ENCODE data around the gene TMEM248.
"Not testable (repeated sequence)": the region's sequence is repeated elsewhere in the genome, so short reads cannot be mapped to it uniquely, and the experiment has no call there.

Gene TMEM248

DNA sequence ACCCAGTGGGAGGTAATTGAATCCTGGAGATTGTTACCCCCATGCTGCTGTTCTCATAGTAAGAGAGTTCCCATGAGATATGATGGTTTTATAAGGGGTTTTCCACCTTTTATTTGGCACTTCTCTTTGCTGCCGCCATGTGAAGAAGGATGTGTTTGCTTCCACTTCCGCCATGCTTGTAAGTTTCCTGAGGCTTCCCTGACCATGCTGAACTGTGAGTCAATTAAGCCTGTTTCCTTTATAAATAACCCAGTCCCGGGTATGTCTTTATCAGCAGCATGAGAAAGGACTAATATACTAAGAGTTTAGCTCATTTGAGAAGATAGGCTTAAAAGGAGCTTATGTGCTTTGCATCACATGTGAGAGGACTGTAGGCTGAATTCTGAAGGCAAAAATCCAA is 29.3 kb downstream of the TMEM248 start:
- no peak for DNase-seq (ENCODE audit: low read depth, low spot score)

DNA sequence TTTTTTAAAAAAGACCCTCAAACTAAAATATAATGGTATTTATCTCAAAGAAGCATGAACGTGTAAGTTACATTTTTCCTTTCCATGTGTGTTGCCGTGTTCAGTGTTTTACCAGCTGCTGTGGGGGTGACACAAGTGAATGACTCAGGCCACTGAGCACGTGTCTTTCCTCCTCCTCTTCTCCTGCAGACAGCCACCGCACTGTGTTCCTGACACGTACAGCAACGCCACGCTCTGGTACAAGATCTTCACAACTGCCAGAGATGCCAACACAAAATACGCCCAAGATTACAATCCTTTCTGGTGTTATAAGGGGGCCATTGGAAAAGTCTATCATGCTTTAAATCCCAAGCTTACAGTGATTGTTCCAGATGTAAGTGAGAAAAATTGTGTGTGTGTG is 29.7 kb downstream of the TMEM248 start:
- no peak for DNase-seq (ENCODE audit: low read depth, low spot score)

DNA sequence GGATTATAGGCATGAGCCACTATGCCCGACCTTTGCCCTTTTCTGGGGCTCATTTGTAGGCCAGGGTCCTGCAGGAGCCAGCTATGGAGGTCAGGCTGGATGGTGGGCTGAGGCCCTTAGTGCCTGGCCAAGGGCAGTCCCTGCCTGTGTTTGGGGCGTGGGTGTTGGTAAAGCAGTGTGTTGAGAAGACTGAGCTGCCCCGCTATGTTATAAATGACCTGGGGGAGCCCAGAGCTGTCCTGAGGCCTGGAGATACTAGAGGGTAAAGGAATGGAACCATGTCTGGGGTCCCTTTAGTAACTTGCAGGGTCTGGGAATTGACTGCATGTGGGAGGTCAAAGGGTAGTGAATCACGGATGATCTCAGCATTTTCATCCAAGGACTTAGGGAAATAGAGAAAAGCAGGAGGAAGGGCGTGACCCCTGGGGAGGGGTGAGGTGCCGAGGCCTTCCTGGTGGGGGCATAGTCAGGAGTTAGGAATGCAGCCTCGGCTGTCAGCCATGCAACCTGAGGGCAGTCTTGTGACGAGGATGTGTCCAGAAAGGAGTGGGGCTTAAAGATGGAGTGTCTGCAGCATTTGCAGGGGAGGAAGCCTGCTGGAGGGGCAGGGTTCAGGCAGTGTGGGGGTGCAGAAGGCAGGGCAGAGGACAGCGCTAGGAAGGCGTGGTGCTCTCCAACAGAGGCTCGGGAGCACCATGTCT is 31.5 kb downstream of the TMEM248 start:
- peak; percentile 83 for DNase-seq (ENCODE audit: low read depth, low spot score)

DNA sequence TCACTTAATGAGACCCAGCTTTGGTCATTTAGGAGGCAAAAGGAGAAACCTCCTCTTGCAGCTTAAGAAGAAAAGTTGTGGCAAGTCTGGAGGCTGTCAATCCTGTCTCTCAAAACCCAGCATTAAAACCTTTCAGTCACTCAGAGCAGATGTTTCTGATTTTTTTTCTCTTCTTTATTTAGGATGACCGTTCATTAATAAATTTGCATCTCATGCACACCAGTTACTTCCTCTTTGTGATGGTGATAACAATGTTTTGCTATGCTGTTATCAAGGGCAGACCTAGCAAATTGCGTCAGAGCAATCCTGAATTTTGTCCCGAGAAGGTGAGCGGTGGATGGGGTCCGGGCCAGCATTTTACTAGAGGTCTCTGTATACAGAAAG is 32.0 kb downstream of the TMEM248 start:
- no peak for DNase-seq (ENCODE audit: low read depth, low spot score)

DNA sequence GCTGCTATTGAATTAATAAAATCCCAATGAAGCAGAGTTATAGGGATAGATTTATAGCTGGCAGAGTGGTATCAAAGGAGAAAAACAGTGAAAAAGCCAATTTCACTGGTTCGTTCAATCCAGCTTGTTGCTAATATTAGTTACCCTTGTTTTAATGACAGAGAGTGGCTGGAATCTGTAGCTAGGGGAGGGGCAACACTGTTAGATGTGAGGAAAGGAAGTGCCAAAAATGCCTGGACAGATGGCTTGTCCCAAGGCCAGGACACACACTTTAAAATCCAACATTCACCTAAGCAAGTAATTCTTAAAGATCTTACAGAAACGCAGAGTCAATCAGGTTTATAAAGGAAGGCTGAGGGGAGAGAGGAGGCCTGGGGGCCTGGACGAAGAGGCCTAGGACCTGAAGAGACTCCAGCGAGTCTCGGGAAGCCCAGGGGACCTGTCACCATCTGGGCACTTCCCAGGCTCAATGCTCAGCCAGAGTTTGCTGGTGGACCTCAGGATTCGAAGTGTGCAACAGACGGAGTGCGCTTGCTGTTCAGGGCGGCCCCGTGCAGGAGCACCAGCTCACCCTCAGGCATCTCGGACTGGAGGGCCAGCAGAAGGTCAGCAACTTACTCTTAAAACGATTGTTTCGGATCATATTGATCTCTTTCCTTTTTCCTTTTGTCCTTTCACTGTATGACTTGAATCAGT is 36.7 kb downstream of the TMEM248 start:
- no peak for DNase-seq (ENCODE audit: low read depth, low spot score)

DNA sequence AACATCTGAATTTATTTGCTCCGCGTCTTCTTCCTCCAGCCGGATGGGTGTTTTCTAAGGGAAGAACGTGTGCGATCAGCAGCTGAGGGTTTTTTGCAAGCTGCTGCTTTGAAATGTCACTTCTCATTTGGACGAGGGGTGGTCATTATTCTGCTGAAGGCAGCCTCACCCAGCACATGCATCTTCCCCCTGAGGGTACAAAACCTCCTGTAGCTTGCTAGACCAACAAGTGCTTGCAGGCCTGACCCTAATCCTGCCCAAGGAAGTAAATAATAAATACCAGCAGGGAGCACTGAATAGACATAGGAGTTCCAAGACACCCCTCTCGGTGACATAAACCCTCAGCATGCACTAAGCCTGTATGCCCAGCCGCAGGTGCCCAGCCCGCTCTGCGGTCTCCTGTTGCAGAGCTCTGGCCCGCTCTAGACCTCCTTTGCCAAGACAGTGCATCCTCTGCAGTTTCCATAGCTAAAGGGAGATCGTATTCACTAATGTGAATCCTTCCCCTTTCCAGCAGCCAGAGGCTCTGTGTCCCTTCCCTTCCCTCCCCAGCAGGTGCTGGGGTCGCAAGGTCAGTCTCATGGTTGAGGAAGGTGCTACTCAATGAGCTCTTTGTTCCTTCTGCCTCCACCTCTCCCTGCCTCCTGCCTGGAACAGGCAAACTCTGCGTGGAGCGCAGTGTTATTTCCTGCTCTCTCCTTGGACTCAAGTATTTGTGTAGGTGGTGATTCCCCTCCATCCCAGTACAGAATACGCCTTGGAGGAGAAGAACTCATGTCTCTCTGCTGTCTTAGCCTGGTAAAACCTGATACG is 37.7 kb downstream of the TMEM248 start:
- DNase-seq (ENCODE audit: low read depth, low spot score), result no peak

DNA sequence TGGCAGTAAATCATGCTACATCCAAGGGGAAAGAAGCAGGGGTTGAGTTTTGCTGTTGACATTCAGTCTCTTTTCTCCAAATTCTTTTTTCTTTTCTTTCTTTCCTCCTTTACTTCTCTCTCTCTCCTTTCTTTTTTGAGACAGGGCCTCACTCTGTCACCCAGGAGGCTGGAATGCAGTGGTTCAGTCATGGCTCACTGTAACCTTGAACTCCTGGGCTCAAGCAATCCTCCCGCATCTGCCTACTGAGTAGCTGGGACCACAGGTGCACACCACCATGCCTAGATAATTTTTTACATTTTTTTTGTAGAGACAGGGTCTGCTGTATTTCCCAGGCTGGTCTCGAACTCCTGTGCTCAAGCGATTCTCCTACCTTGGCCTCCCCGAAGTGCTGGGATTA is 39.2 kb downstream of the TMEM248 start:
- DNase-seq (ENCODE audit: low read depth, low spot score), result no peak

DNA sequence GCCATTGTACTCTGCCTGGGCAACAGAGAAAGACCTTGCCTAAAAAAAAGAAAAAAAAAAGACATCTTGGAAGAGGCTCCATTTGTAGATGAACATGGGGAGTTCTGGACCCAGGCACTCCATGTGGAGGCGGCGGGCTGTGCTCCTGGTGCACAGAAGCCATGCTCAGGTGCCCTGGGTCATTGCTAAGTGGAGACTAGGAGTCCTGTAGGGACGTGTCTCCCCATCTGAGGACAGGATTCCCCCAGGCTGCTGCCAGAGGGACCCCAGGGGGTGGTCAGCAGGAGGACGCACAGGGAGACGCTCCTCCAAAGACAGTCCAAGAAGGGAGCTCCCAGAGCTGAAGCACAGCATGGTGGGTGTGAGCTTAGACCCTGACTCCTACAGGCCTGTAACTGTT is 40.1 kb downstream of the TMEM248 start:
- no peak for DNase-seq (ENCODE audit: low read depth, low spot score)

DNA sequence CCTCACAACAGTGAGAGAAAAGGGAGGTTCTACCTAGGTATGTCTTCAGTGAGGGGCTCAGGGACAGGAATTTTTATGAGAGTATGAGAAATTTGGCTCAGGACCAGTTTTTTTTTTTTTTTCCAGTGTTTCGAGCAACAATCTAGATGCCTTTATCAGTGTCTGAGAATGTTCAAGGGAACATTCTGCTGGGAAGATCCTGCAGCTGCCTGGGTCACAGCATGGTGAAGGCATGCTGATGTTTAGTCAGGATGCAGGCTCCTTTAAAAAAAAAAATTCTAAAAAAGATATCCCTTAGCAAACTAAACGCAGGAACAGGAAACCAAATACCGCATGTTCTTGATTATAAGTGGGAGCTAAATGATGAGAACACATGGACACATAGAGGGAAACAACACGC is 43.4 kb downstream of the TMEM248 start:
- DNase-seq (ENCODE audit: low read depth, low spot score), result no peak

DNA sequence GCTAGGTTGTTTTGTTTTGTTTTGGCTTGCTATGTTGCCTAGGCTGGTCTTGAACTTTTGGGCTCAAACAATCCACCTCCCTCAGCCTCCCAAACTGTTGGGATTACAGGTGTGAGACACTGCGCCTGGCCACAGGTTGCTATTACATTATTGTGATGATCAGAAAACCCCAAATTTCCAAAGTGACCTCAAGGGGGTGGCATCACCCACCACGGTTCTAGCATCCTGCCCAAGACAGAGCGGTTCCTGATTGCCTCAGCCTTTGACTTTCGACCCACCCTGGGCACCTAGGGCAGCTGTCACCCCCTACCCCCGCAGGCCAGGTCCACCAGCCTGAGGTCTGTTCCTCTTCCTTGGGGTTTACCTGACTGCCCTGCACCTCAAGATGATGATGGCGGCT is 46.0 kb downstream of the TMEM248 start:
- DNase-seq (ENCODE audit: low read depth, low spot score), result no peak

DNA sequence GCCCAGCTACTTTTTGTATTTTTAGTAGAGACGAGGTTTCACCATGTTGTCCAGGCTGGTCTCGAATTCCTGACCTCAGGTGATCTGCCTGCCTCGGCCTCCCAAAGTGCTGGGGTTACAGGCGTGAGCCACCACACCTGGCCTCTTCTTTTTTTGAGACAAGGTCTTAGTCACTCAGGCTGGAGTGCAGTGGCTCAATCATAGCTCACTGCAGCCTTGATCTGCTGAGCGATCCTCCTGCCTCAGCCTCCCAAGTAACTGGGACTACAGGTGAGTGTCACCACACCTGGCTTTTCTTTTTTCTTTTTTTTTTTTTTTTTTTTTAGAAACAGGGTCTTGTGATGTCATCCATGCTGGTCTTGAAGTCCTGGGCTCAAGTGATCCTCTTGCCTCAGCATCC is 48.0 kb downstream of the TMEM248 start:
- not testable (repeated sequence) for DNase-seq (ENCODE audit: low read depth, low spot score)

DNA sequence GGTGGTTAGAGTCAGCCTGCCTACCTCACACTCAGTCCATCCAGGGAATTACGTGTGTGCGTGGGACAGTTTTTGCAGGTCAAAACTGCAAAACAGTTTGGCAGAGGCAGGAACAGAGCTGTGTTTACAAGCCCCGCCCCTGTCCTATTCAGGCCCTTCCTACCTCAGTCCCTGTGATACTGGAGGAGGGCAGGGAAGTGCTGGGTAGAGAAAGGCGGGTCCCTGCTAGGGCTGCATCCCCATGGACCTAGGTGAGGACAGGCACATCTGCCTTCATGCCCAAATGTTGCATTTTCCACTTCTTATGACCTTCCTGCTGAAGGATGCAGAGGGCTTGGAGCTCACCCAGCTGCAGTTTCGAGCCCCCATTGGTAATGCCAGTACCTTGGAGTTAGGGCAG is 49.3 kb downstream of the TMEM248 start:
- DNase-seq (ENCODE audit: low read depth, low spot score), result no peak

DNA sequence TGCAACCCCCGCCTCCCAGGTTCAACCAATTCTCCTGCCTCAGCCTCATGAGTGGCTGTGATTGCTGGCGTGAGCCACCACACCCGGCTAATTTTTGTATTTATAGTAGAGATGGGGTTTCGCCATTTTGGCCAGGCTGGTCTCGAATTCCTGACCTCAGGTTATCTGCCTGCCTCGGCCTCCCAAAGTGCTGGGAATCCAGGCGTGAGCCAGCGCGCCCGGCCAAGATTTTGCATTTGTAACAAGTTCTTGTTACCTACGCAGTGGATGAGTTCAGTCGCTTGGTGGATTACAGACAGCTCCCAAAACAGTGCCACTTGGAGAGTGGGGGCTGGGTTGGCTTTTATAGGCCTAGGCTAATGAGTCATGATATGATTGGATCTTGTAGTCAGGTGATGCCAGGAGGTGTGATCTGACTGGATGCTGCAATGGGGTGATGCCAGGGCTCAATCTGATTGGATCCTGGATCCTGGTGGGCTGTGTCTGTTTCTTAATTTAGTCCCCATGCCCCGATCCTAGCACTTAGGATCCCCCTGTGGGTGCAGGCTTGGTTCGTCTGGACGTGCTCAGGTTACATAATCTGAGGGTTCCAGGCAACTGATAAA is 54.1 kb downstream of the TMEM248 start:
- DNase-seq (ENCODE audit: low read depth, low spot score), result peak; percentile 47

DNA sequence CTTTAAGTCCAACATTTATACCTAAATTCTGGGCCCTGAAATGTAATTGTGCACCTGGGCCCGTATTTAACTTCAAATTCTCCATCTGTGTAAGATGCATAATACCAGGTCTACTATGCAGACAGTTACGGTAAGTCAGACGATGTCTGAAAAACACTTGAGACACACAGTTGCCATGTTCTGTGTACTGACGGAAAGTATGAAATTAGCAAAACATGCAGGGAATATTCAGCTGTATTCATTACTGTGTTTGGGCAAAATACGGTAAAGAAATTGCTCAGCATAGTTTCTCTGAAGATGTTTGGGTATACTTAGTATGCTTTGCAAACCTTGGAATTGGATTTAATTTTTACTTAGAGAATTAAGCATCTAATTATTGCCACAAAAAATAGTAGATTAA is 57.3 kb downstream of the TMEM248 start:
- DNase-seq (ENCODE audit: low read depth, low spot score), result not testable (repeated sequence)

DNA sequence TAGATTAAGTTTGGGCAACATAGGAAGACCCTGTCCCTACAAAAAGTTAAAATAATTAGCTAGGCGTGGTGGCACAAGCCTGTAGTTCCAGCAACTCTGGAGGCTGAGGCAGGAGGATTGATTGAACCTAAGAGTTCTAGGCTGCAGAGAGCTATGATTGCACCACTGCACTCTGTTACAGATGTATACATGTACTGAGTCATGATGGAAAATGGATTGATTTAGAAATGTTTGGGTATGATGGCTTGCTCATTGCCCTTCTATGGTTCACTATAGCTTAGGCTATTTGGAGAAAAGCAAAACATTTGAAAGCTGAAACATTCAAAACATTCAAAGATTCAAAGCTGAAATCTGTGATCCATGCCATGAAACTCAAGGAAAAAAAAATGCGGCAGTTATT is 58.0 kb downstream of the TMEM248 start:
- DNase-seq (ENCODE audit: low read depth, low spot score), result not testable (repeated sequence)

DNA sequence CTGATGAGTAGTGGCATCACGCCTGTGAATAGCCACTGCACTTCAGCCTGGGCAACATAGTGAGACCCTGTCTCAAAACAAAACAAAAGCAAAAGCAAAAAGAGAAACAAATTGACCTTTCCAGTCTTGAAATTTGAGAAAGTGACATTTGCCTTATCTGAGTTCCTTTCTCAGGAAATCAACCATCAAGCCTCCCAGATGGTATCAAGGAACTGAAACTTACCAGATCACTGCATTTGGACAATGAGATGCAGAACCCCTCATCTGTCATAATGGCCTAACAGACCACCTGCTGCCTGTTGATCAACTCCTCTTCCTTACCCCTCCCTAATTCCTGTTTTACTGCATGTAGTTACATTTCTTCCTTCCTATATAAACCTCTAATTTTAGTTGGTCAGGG is 59.3 kb downstream of the TMEM248 start:
- DNase-seq (ENCODE audit: low read depth, low spot score), result not testable (repeated sequence)

DNA sequence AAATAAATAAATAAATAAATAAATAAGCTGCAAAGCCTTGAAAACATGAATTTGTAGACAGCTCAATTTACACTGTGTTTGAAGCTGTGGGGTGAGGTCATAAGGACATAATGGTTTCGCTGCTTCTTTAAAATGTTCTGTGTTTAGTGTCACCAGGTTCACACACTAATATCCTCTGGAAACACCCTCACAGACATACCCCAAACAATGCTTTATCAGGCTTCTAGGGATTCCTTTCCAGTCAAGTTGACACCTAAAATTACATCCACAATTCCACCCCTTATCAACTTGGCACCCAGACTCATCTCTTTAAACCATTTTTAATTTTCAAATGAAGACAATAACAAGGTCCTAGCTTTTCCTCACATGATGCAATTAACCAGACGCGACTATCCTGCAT is 68.5 kb downstream of the TMEM248 start:
- not testable (repeated sequence) for DNase-seq (ENCODE audit: low read depth, low spot score)

DNA sequence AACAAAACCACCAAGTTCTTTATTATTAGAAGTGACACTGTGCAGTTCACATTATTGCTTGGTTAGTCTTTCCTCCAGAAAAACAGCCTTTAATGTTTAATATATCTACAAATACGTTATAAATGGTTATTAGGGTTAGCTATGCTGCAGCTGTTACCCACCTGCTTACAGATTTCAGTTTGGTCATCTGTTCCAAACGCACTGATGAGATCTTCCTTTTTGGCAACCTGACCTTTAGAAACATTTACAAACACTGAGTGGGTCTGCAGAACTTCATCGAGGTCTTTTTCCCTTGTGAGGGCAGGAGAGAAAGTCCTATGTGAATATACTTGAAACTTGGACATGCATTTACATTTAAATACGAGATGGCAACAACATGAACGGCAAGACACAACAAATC is 73.0 kb downstream of the TMEM248 start:
- DNase-seq (ENCODE audit: low read depth, low spot score), result not testable (repeated sequence)

DNA sequence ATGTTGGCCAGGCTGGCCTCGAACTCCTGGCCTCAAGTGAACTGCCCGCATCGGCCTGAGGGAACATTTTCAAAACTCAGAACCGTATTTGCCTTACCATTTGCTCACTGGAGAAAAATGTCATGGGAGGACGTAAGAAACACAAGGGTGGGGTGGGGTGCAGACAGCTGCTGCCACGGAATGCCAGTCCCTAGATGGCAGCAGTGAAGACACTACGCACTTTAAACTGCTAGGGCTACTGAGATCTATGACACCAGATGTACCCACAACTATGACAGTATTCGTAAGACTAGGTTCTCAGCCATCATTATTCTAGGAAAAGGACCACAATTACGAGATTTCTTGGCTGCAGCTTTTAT is 73.6 kb downstream of the TMEM248 start:
- peak; percentile 70 for DNase-seq (ENCODE audit: low read depth, low spot score)

DNA sequence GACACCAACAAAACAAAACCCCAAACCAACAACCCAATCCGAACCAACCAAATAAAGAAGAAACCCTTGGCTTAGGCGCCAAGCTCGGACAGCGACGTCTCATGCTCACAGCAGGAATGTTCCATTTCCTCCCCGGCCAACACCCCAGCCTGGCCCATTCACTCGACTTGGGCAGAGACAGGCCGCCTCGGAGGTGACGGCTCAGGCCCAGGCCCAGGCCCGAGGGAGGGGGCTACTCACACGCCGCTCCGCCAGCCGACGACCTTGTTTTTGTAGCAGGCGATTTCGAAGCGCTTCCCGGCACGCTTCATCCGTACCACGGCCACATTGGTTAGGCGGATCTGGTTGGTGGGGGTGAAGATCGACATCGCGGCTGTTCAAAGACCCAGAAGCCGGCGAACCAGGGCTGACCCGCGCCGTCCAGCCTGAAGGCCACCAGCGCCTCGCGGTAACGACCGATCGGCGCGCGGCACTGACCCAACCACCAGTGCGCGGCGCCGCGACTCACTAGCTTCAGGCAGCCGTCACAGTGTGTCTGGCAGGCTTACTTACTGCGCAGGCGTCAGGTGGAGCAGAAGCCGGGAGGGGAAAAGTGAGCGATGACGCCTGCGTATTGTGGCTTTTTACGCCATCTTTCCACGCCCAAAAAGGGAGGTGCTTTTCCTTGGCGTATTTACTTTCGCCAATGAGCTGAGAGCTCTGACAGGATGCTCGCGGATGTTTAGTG is 74.2 kb downstream of the TMEM248 start, which contains the start of gene SBDS:
TSS of gene SBDS (minus strand) at position 537 of the 727 bp plus-strand sequence. CDS start at position 368, 169 bp downstream.
- DNase-seq (ENCODE audit: low read depth, low spot score), result peak; percentile 99

DNA sequence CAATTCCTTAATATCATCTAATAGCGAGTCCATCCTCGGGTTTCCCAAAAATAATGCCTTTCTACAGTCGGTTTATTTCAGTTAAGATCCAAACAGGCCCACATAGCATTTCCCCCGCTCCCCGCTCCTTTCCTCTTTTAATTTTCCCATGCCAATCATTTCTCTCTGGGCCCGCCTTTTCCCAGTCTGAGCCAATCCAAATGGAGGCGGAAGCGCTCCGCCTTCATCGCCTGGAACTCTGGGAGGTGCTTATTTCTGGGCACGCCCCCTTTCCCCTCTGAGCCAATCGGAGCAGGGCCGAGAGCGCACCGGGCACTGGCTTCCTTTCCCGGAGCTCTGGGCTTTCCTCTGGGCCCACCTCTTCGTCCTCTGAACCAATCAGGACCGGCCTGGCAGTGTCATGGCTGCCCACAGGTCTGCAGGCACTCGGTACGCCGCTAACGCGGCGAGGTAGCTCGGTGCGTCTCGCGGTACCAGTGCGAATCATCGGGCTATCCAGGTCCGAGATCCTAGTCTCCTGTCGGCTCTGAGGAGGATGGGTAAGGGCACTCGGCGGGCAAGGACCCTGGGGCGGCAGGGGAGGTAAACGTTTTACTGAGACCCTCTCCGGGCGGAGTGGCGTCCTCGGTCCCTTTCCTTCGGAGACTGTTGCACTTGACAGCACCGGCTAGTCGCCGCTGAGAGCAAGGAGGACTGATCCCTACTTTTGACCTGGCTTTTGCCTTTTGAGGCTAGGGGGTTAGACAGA is 75.6 kb downstream of the TMEM248 start, which contains the start of gene TYW1:
TSS of gene TYW1 (plus strand) at position 390 of the 748 bp plus-strand sequence. CDS start at position 536, 146 bp downstream.
- peak; percentile 100 for DNase-seq (ENCODE audit: low read depth, low spot score)
